HCT116 (cell line): Measurements from ENCODE around the gene DCD. TPM values are rescaled to one million over a fixed set of nuclear protein-coding genes. Genes with fewer than 3 reads are reported as not detected.

Source experiments
- ATAC-seq: fragments of 200-7000 bp; cut with Tn5 transposase; 2 replicates; pipeline ENCODE4 v1.9.1; 2020; ENCODE audit warnings: mild to moderate bottlenecking, moderate library complexity
- Bru-seq: library from RNA; stranded (reverse); fragments of 400-500 nt; gene quantifications from one replicate; lab custom pipeline; 2021; lab: Mats Ljungman, UMichigan
- BruChase-seq, 2 experiments: library from RNA; stranded (reverse); fragments of 400-500 nt; gene quantifications; one replicate each; lab custom pipeline; 2021; lab: Mats Ljungman, UMichigan
- BruUV-seq: library from RNA; stranded (reverse); fragments of 400-500 nt; replicated peaks from 2 replicates; lab custom pipeline; 2021; lab: Mats Ljungman, UMichigan
- CTCF ChIA-PET: fragments of 300-600 bp; sonication (Branson Sonifier 250); formaldehyde crosslinking; loops from one replicate; lab custom pipeline; 2021; ENCODE audit warnings: antibody characterized with exemption; lab: Charles Lee
- POLR2A ChIA-PET: fragments of 300-600, 350-600 bp; sonication (Branson Sonifier 250); formaldehyde crosslinking; loops from one replicate; lab custom pipeline; 2021; ENCODE audit warnings: antibody characterized with exemption; lab: Charles Lee
- RAD21 ChIA-PET, 2 experiments: fragments of 300-600 bp; sonication (Branson Sonifier 250); formaldehyde crosslinking; loops; one replicate each; lab custom pipeline; 2023; ENCODE audit warnings: low total read pairs in 2 of 2; ENCODE audit not compliant: uncharacterized antibody in 2 of 2, unreplicated experiment in 2 of 2, low non-redundant PET in 1 of 2; lab: Charles Lee
- DNase-seq: peaks from one replicate; pipeline ENCODE4 v3.0.0-alpha.2; 2010; ENCODE audit warnings: low read depth, low spot score
- H2AFZ ChIP-seq: fragments of 200-600 bp; shearing (Covaris generic), sonication (generic); 2 replicates; pipeline ENCODE4 v1.6.1; 2017; ENCODE audit warnings: low read depth, mixed run types, mixed read lengths, antibody characterized with exemption, low read length; ENCODE audit not compliant: poor library complexity, severe bottlenecking
- H3K27ac ChIP-seq: 2 replicates; pipeline ENCODE4 v1.5.1; 2012; ENCODE audit warnings: low read depth, low read length
- H3K27me3 ChIP-seq: fragments of 200-600 bp; sonication (generic); 2 replicates; pipeline ENCODE4 v1.6.1; 2016; ENCODE audit warnings: mixed run types, low read length, mixed read lengths; ENCODE audit not compliant: insufficient read depth
- H3K36me3 ChIP-seq, 2 experiments: fragments of 200-500 bp in 1 of 2; fragments of 200-600 bp in 1 of 2; sonication (Bioruptor generic) in 1 of 2; sonication (generic) in 1 of 2; 2 replicates each; pipeline versions ENCODE4 v1.5.1 to v1.6.1; 2014 to 2016; ENCODE audit warnings: low read length in 2 of 2, inconsistent platforms in 1 of 2, mixed read lengths in 1 of 2, mixed run types in 1 of 2; ENCODE audit not compliant: insufficient read depth in 2 of 2, control insufficient read depth in 1 of 2
- H3K4me1 ChIP-seq, 2 experiments: fragments of 200-600 bp in 1 of 2; sonication (generic) in 1 of 2; 2 replicates each; pipeline versions ENCODE4 v1.5.1 to v1.6.1; 2012 to 2017; ENCODE audit warnings: low read length in 2 of 2, inconsistent platforms in 1 of 2, mild to moderate bottlenecking in 1 of 2, mixed read lengths in 1 of 2, mixed run types in 1 of 2, moderate library complexity in 1 of 2; ENCODE audit not compliant: insufficient read depth in 2 of 2, control insufficient read depth in 1 of 2
- H3K4me2 ChIP-seq: fragments of 200-600 bp; sonication (generic); 2 replicates; pipeline ENCODE4 v1.6.1; 2017; ENCODE audit warnings: mixed run types, low read length, mixed read lengths
- H3K4me3 ChIP-seq, 2 experiments: fragments of 200-600 bp in 1 of 2; sonication (generic) in 1 of 2; replicated peaks in 1 of 2; 2 replicates each; pipeline ENCODE4 v1.5.1; 2011 to 2016; ENCODE audit warnings: low read length in 2 of 2, control low read depth in 1 of 2, low read depth in 1 of 2, mild to moderate bottlenecking in 1 of 2, mixed read lengths in 1 of 2, mixed run types in 1 of 2
- H3K79me2 ChIP-seq: fragments of 200-600 bp; sonication (generic); 2 replicates; pipeline ENCODE4 v1.6.1; 2017; ENCODE audit warnings: mild to moderate bottlenecking, mixed run types, low read length, moderate library complexity, mixed read lengths; ENCODE audit not compliant: insufficient read depth
- H3K9ac ChIP-seq: fragments of 200-600 bp; sonication (generic); 2 replicates; pipeline ENCODE4 v1.6.1; 2016; ENCODE audit warnings: low read length, mixed read lengths
- H3K9me2 ChIP-seq: fragments of 200-600 bp; sonication (generic), shearing (Covaris generic); 2 replicates; pipeline ENCODE4 v1.6.1; 2017; ENCODE audit warnings: mixed run types, mild to moderate bottlenecking, moderate library complexity; ENCODE audit not compliant: insufficient read depth
- H3K9me3 ChIP-seq, 2 experiments: fragments of 200-500 bp in 1 of 2; fragments of 200-600 bp in 1 of 2; sonication (Bioruptor generic) in 1 of 2; sonication (generic) in 1 of 2; 2 replicates each; pipeline ENCODE4 v1.6.1; 2014 to 2017; ENCODE audit warnings: low read length in 2 of 2, mixed read lengths in 2 of 2, inconsistent platforms in 1 of 2, low read depth in 1 of 2, mild to moderate bottlenecking in 1 of 2, mixed run types in 1 of 2, moderate library complexity in 1 of 2; ENCODE audit not compliant: control insufficient read depth in 1 of 2, insufficient read depth in 1 of 2
- H4K20me1 ChIP-seq: fragments of 200-600 bp; sonication (generic), shearing (Covaris generic); 2 replicates; pipeline ENCODE4 v1.6.1; 2017; ENCODE audit warnings: mixed run types, mild to moderate bottlenecking, moderate library complexity; ENCODE audit not compliant: insufficient read depth
- EGR1 ChIP-seq: IDR thresholded peaks from 2 replicates; pipeline ENCODE4 v1.6.1; 2012; ENCODE audit warnings: low read depth
- ELF1 ChIP-seq: IDR thresholded peaks from 2 replicates; pipeline ENCODE4 v1.6.1; 2012; ENCODE audit warnings: low read depth, borderline replicate concordance
- EZH2phosphoT487 ChIP-seq: fragments of 200-600 bp; IDR thresholded peaks from 2 replicates; pipeline ENCODE4 v1.6.1; 2018; ENCODE audit warnings: antibody characterized with exemption, borderline replicate concordance
- JUND ChIP-seq: IDR thresholded peaks from 2 replicates; pipeline ENCODE4 v1.6.1; 2012
- POLR2A ChIP-seq: IDR thresholded peaks from 2 replicates; pipeline ENCODE4 v1.7.0; 2011; ENCODE audit warnings: borderline replicate concordance; ENCODE audit not compliant: insufficient read depth, insufficient read length; ENCODE audit errors: extremely low read depth
- POLR2AphosphoS5 ChIP-seq: IDR thresholded peaks from 2 replicates; pipeline ENCODE4 v1.6.1; 2011; ENCODE audit warnings: mild to moderate bottlenecking, low read depth, low read length, moderate library complexity
- SP1 ChIP-seq: IDR thresholded peaks from 2 replicates; pipeline ENCODE4 v1.6.1; 2012; ENCODE audit warnings: low read depth
- ZNF274 ChIP-seq: fragments of 200-500 bp; sonication (Bioruptor generic); IDR thresholded peaks from 2 replicates; pipeline ENCODE4 v1.6.1; 2014; ENCODE audit warnings: mild to moderate bottlenecking, low read depth, low read length, inconsistent platforms
- intact Hi-C: fragments of 100-400 bp; cut with micrococcal nuclease; formaldehyde crosslinking; loops from 2 replicates; pipeline ENCODE4 v1.10.0; 2022
- long read RNA-seq: library from polyadenylated mRNA; unstranded; transcript quantifications from one replicate; pipeline ENCODE4 v2.0.0, GENCODE V29; 2021; ENCODE audit not compliant: unreplicated experiment
- polyA plus RNA-seq: library from polyadenylated mRNA; unstranded; fragments of >200 nt; gene quantifications from 2 replicates; pipeline ENCODE4 v1.2.1, GENCODE V29; 2012; ENCODE audit warnings: missing spikeins
- total RNA-seq: library from RNA; stranded (reverse); gene quantifications from one replicate; pipeline ENCODE4 v1.2.1, GENCODE V29; 2021; ENCODE audit not compliant: unreplicated experiment
- TF ChIP-seq, protein P1 (sequence below): IDR thresholded peaks from 2 replicates; pipeline ENCODE4 v1.6.1; 2011; ENCODE audit warnings: mild to moderate bottlenecking, low read length, moderate library complexity; ENCODE audit not compliant: insufficient replicate concordance; ENCODE audit errors: extremely low read depth

Gene DCD, protein sequence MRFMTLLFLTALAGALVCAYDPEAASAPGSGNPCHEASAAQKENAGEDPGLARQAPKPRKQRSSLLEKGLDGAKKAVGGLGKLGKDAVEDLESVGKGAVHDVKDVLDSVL
- total RNA-seq (not detected), Bru-seq, nascent RNA (not detected), BruChase-seq, experiment 1, labeled RNA remaining after a 6-hour chase (not detected), BruChase-seq, experiment 2, labeled RNA remaining after a 2-hour chase (not detected)
- not detected in 2 replicates for polyA plus RNA-seq
- long read RNA-seq, result 0 reads

DNA sequence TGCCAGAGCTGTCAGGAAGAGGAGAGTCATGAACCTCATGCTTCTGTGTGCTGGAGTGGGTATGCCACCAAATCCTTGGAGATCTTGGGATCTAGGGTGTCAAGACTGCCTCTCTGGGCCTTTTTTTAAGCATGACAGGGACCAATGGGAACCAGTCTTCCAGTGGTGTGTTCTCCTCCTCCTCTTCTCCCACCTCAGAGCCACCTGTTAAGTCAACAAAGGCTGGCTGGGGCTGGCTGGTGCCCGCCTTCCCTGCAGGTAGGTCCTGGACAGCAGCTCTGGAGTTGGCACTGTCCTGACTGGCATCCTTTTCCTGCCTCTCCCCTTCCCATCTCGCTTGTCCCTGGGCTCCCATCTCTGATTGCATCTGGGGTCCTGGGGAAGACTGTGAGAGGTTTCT, at the start of gene DCD:
Gene DCD, minus strand, starts transcription at position 101 of the 400 bp plus-strand sequence. Its CDS starts 62 bp downstream, at position 39.
- Histone ChIP-seq H3K4me2 (no peak within 1 kb of the TSS), H3K79me2 (no peaks in the 10 kb centered on the region), H3K9ac (no peak within 1 kb of the TSS), H3K9me2 (no peaks in the 10 kb centered on the region), H4K20me1 (no peaks in the 10 kb centered on the region), H2AFZ (no peak within 1 kb of the TSS), H3K27ac (no peak within 1 kb of the TSS), H3K4me1 (peaks cover 10 to 18% of the 10 kb centered on the region in 2 experiments), H3K4me3 (no peak within 1 kb of the TSS), H3K9me3 (no peaks in the 10 kb centered on the region), H3K36me3 (no peaks in the 10 kb centered on the region)
- ChIA-PET RAD21 (no interaction called here), CTCF (interaction anchor here (1.0 to 2.2 kb wide), 2 partner anchors 10 to 68 kb away, joined by 3 to 13 read pairs; no protein-coding TSS in a partner anchor), POLR2A (no interaction called here)
- intact Hi-C loops, result no loop called here
- DNase-seq, result no peak
- ATAC-seq, result no peak
- BruUV-seq, result no TSS peak
- no peak for TF ChIP-seq ELF1
- TF ChIP-seq, protein P1, sequence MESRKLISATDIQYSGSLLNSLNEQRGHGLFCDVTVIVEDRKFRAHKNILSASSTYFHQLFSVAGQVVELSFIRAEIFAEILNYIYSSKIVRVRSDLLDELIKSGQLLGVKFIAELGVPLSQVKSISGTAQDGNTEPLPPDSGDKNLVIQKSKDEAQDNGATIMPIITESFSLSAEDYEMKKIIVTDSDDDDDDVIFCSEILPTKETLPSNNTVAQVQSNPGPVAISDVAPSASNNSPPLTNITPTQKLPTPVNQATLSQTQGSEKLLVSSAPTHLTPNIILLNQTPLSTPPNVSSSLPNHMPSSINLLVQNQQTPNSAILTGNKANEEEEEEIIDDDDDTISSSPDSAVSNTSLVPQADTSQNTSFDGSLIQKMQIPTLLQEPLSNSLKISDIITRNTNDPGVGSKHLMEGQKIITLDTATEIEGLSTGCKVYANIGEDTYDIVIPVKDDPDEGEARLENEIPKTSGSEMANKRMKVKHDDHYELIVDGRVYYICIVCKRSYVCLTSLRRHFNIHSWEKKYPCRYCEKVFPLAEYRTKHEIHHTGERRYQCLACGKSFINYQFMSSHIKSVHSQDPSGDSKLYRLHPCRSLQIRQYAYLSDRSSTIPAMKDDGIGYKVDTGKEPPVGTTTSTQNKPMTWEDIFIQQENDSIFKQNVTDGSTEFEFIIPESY, result no peak
- TF ChIP-seq POLR2AphosphoS5, result no peak
- no peak for TF ChIP-seq EZH2phosphoT487
- no peak for TF ChIP-seq ZNF274
- TF ChIP-seq JUND, result no peak
- TF ChIP-seq POLR2A, result no peak
- TF ChIP-seq SP1, result no peak
- no peak for TF ChIP-seq EGR1
- TF ChIP-seq, all 23 proteins: peak for 0
- peaks cover 24% of the 10 kb centered on the region; the same call in 1 of the 2 replicates for H3K27me3 ChIP-seq
